Ascending aorta (tissue), 2 donors: ENCODE measurements around the gene STMND1. TPM values are rescaled to one million over a fixed set of nuclear protein-coding genes. Genes with fewer than 3 reads are reported as not detected.

Experiments
- DNase-seq, 2 donors: peaks; one replicate each; pipeline ENCODE4 v3.0.0-alpha.2; 2019; ENCODE audit warnings: low spot score in 2 of 2
- H3K27ac ChIP-seq, 2 donors: fragments of 200-600 bp; sonication (generic); one replicate each; pipeline ENCODE4 v1.5.1; 2016 to 2017; ENCODE audit warnings: mild to moderate bottlenecking in 1 of 2
- H3K27me3 ChIP-seq: fragments of 200-600 bp; sonication (generic); one replicate; pipeline ENCODE4 v1.5.1; 2017
- H3K36me3 ChIP-seq, 2 donors: fragments of 200-600 bp; sonication (generic); one replicate each; pipeline ENCODE4 v1.5.1; 2016
- H3K4me1 ChIP-seq, 2 donors: fragments of 200-600 bp; sonication (generic); one replicate each; pipeline ENCODE4 v1.5.1; 2016 to 2017; ENCODE audit warnings: mild to moderate bottlenecking in 1 of 2
- H3K4me3 ChIP-seq, 2 donors: fragments of 200-600 bp; sonication (generic); one replicate each; pipeline ENCODE4 v1.5.1; 2016 to 2017; ENCODE audit warnings: mild to moderate bottlenecking in 1 of 2
- H3K9me3 ChIP-seq, 2 donors: fragments of 200-600 bp; sonication (generic); one replicate each; pipeline ENCODE4 v1.5.1; 2016
- CTCF ChIP-seq, 3 experiments: fragments of 200-600 bp in 2 of 3; fragments of 450-650 bp in 1 of 3; sonication (generic) in 2 of 3; IDR thresholded peaks; one replicate each; pipeline ENCODE4 v1.5.1; 2016 to 2019; ENCODE audit warnings: antibody characterized with exemption in 3 of 3, mild to moderate bottlenecking in 1 of 3, moderate library complexity in 1 of 3
- intact Hi-C: fragments of 100-400 bp; cut with DNase I; formaldehyde crosslinking; loops from one replicate; pipeline ENCODE4 v1.15.1; 2023
- total RNA-seq: library from RNA; depleted of rRNA; stranded (reverse); fragments of >200 nt; gene quantifications from one replicate; pipeline ENCODE4 v1.1.0, GENCODE V29; 2016

STMND1 gene
- total RNA-seq, 1 donor from 2014 or later, result not detected

- intact Hi-C loops, result no loop called here
- Histone ChIP-seq H3K27me3 (no peaks in the 10 kb centered on the region), H3K4me3 (no peak overlapping the region), H3K36me3 (no peaks in the 10 kb centered on the region), H3K9me3 (no peaks in the 10 kb centered on the region), H3K27ac (no peak overlapping the region), H3K4me1 (peaks cover 0 to 5% of the 10 kb centered on the region in 2 donors)
- TF ChIP-seq CTCF (IDR thresholded peaks at IDR 0.05), result no peak
- DNase-seq, result no peak
Measured at GRCh38 chr6:17099401-17100059, 2.3 kb upstream of the STMND1 start.

- DNase-seq, result no peak
- TF ChIP-seq CTCF (IDR thresholded peaks at IDR 0.05), result no peak
- Histone ChIP-seq H3K36me3 (no peaks in the 10 kb centered on the region), H3K27me3 (no peaks in the 10 kb centered on the region), H3K9me3 (no peaks in the 10 kb centered on the region), H3K4me3 (no peak overlapping the region), H3K27ac (no peak overlapping the region), H3K4me1 (peaks cover 0 to 5% of the 10 kb centered on the region in 2 donors)
- intact Hi-C loops, result no loop called here
Measured at GRCh38 chr6:17100806-17101205, 1.0 kb upstream of the STMND1 start.

GRCh38 chr6:17102258-17102870, 514 bp downstream of the STMND1 start:
- TF ChIP-seq CTCF (IDR thresholded peaks at IDR 0.05), result no peak
- Histone ChIP-seq H3K4me3 (peak overlapping the region; percentile 52 to 61), H3K27ac (no peak overlapping the region), H3K36me3 (no peaks in the 10 kb centered on the region), H3K27me3 (no peaks in the 10 kb centered on the region), H3K4me1 (peaks cover 0 to 5% of the 10 kb centered on the region in 2 donors), H3K9me3 (no peaks in the 10 kb centered on the region)
- no peak for DNase-seq
- intact Hi-C loops, result no loop called here

- no peak overlapping the region for H3K4me3 ChIP-seq
- H3K27ac ChIP-seq, result no peak overlapping the region
- no peak for DNase-seq
- peaks cover 0 to 5% of the 10 kb centered on the region in 2 donors for H3K4me1 ChIP-seq
- no peaks in the 10 kb centered on the region for H3K9me3 ChIP-seq
- intact Hi-C loops, result no loop called here
- no peak for TF ChIP-seq CTCF (IDR thresholded peaks at IDR 0.05)
- H3K27me3 ChIP-seq, result no peaks in the 10 kb centered on the region
- H3K36me3 ChIP-seq, result no peaks in the 10 kb centered on the region
Measured at GRCh38 chr6:17103715-17104114, 1.9 kb downstream of the STMND1 start.

GRCh38 chr6:17107863-17108262, 6.0 kb downstream of the STMND1 start:
- Histone ChIP-seq H3K4me3 (no peak overlapping the region), H3K27ac (no peak overlapping the region), H3K9me3 (no peaks in the 10 kb centered on the region), H3K36me3 (no peaks in the 10 kb centered on the region), H3K27me3 (no peaks in the 10 kb centered on the region), H3K4me1 (no peaks in the 10 kb centered on the region)
- intact Hi-C loops, result no loop called here
- TF ChIP-seq CTCF (IDR thresholded peaks at IDR 0.05), result no peak
- no peak for DNase-seq
